Neuronal stem cell (in vitro differentiated cells): ENCODE measurements around the gene PRDM4. TPM values are rescaled to one million over a fixed set of nuclear protein-coding genes. Genes with fewer than 3 reads are reported as not detected.

Experiments
- DNase-seq: peaks from one replicate; pipeline ENCODE4 v3.0.0-alpha.2; 2013; ENCODE audit warnings: low spot score
- H2AFZ ChIP-seq: one replicate; pipeline ENCODE4 v1.6.1; 2013; ENCODE audit warnings: mild to moderate bottlenecking, low read length, inconsistent platforms
- H2AK5ac ChIP-seq: 2 replicates; pipeline ENCODE4 v1.6.1; 2013; ENCODE audit warnings: low read depth, mild to moderate bottlenecking, inconsistent platforms, low read length, moderate library complexity, mixed read lengths
- H2BK120ac ChIP-seq: 2 replicates; pipeline ENCODE4 v1.6.1; 2013; ENCODE audit warnings: low read depth, mild to moderate bottlenecking, inconsistent platforms, low read length, moderate library complexity, mixed read lengths
- H2BK12ac ChIP-seq: one replicate; pipeline ENCODE4 v1.6.1; 2013; ENCODE audit warnings: low read length, inconsistent platforms
- H2BK15ac ChIP-seq: 2 replicates; pipeline ENCODE4 v1.6.1; 2013; ENCODE audit warnings: mild to moderate bottlenecking, low read length, inconsistent platforms, mixed read lengths
- H2BK5ac ChIP-seq: one replicate; pipeline ENCODE4 v1.6.1; 2013; ENCODE audit warnings: inconsistent platforms, mild to moderate bottlenecking, low read length, moderate library complexity
- H3K14ac ChIP-seq: one replicate; pipeline ENCODE4 v1.6.1; 2013; ENCODE audit warnings: low read length, inconsistent platforms
- H3K18ac ChIP-seq: 2 replicates; pipeline ENCODE4 v1.6.1; 2013; ENCODE audit warnings: low read length, inconsistent platforms
- H3K23ac ChIP-seq: 2 replicates; pipeline ENCODE4 v1.6.1; 2013; ENCODE audit warnings: low read depth, mild to moderate bottlenecking, mixed read lengths, low read length, inconsistent platforms; ENCODE audit not compliant: poor library complexity
- H3K27ac ChIP-seq: replicated peaks from 3 replicates; pipeline ENCODE4 v1.5.1; 2013; ENCODE audit warnings: low read length, inconsistent platforms
- H3K27me3 ChIP-seq, 3 experiments: 2 replicates each; pipeline ENCODE4 v1.6.1; 2013; ENCODE audit warnings: low read length in 3 of 3, mild to moderate bottlenecking in 2 of 3, inconsistent platforms in 1 of 3, low read depth in 1 of 3, mixed read lengths in 1 of 3, moderate library complexity in 1 of 3; ENCODE audit not compliant: control insufficient read depth in 3 of 3, insufficient read depth in 3 of 3
- H3K36me3 ChIP-seq, 2 donors: replicated peaks in 1 of 2; 2 replicates each; pipeline ENCODE4 v1.6.1; 2013; ENCODE audit warnings: low read length in 2 of 2; ENCODE audit not compliant: control insufficient read depth in 2 of 2, insufficient read depth in 2 of 2
- H3K4ac ChIP-seq: 2 replicates; pipeline ENCODE4 v1.6.1; 2013; ENCODE audit warnings: inconsistent platforms, mild to moderate bottlenecking, low read length, moderate library complexity
- H3K4me1 ChIP-seq, 2 donors: 1 replicate in 1 of 2; 2 replicates in 1 of 2; pipeline ENCODE4 v1.6.1; 2013; ENCODE audit warnings: low read length in 2 of 2, low read depth in 1 of 2; ENCODE audit not compliant: control insufficient read depth in 2 of 2, insufficient read depth in 1 of 2
- H3K4me2 ChIP-seq: one replicate; pipeline ENCODE4 v1.6.1; 2013; ENCODE audit warnings: mild to moderate bottlenecking, low read length, inconsistent platforms; ENCODE audit not compliant: insufficient read depth, poor library complexity, severe bottlenecking
- H3K4me3 ChIP-seq, 2 donors: 2 replicates each; pipeline ENCODE4 v1.5.1; 2013; ENCODE audit warnings: low read length in 2 of 2, mild to moderate bottlenecking in 2 of 2, inconsistent platforms in 1 of 2, moderate library complexity in 1 of 2
- H3K79me1 ChIP-seq: one replicate; pipeline ENCODE4 v1.6.1; 2013; ENCODE audit warnings: low read depth, mild to moderate bottlenecking, inconsistent platforms, low read length, moderate library complexity
- H3K9ac ChIP-seq: one replicate; pipeline ENCODE4 v1.6.1; 2013; ENCODE audit warnings: mild to moderate bottlenecking, low read depth, low read length, inconsistent platforms; ENCODE audit not compliant: poor library complexity
- H3K9me3 ChIP-seq, 2 donors: replicated peaks in 1 of 2; 2 replicates each; pipeline versions ENCODE3 to v1.6.1; 2013; ENCODE audit warnings: low read length in 2 of 2, mild to moderate bottlenecking in 2 of 2, inconsistent platforms in 1 of 2, low read depth in 1 of 2, mixed read lengths in 1 of 2, moderate library complexity in 1 of 2; ENCODE audit not compliant: control insufficient read depth in 2 of 2, insufficient read depth in 1 of 2
- H4K8ac ChIP-seq: one replicate; pipeline ENCODE4 v1.6.1; 2013; ENCODE audit warnings: low read depth, mild to moderate bottlenecking, inconsistent platforms, low read length, moderate library complexity
- H4K91ac ChIP-seq: one replicate; pipeline ENCODE4 v1.6.1; 2013; ENCODE audit warnings: low read length, low read depth, mild to moderate bottlenecking, inconsistent platforms; ENCODE audit not compliant: poor library complexity
- WGBS, 2 donors: extraction: QIAGEN DNeasy Blood & Tissue Kit; methylation state at CpG; one replicate each; pipeline ENCODE4 v1.1.7; 2013; ENCODE audit warnings: missing lambda C conversion rate in 2 of 2, mixed read lengths in 1 of 2; ENCODE audit not compliant: insufficient read length in 2 of 2, insufficient replicate concordance in 1 of 2; ENCODE audit errors: extremely low coverage in 2 of 2; 5-methylcytosine and 5-hydroxymethylcytosine counted together
- polyA plus RNA-seq, 2 experiments: library from polyadenylated mRNA; stranded (reverse); fragments of 200-250 nt; gene quantifications; one replicate each; pipeline ENCODE4 v1.2.3, GENCODE V29; 2013

PRDM4 gene
- polyA plus RNA-seq (2013, experiment 1 of 2), result 13.1 TPM
- 13.2 TPM for polyA plus RNA-seq (2013, experiment 2 of 2)

- DNase-seq, result peak; percentile 94
- Histone ChIP-seq H2BK12ac (no peak within 1 kb of the TSS), H4K91ac (no peak within 1 kb of the TSS), H3K4me3 (peak within 1 kb of the TSS; percentile 65 to 97), H3K4me1 (peaks cover 3 to 10% of the 10 kb centered on the region in 2 donors), H3K4ac (no peak within 1 kb of the TSS), H3K18ac (peak within 1 kb of the TSS; percentile 91), H2BK5ac (no peak within 1 kb of the TSS), H2BK15ac (no peak within 1 kb of the TSS), H3K23ac (peak within 1 kb of the TSS; percentile 69), H3K79me1 (no peaks in the 10 kb centered on the region), H2BK120ac (no peak within 1 kb of the TSS), H3K36me3 (peaks cover 7 to 34% of the 10 kb centered on the region in 2 donors), H3K27me3 (peaks cover 0 to 19% (median 0%) of the 10 kb centered on the region in 3 experiments), H3K9ac (peak within 1 kb of the TSS; percentile 91), H3K9me3 (no peaks in the 10 kb centered on the region), H3K27ac (no peak within 1 kb of the TSS), H3K14ac (no peak within 1 kb of the TSS), H2AK5ac (peak within 1 kb of the TSS; percentile 42), H3K4me2 (peak within 1 kb of the TSS; percentile 87), H4K8ac (peak within 1 kb of the TSS; percentile 88), H2AFZ (peak within 1 kb of the TSS; percentile 99)
- no CpG with 5 or more reads among the region's 83 CpGs for WGBS, 2 donors
Observed at GRCh38 chr12:107760809-107761501, at the start of gene PRDM4. PRDM4 (minus strand) TSS chr12:107761137; CDS start chr12:107760515, 622 bp downstream.

GRCh38 chr12:107807471-107808150 is 46.7 kb upstream of the PRDM4 start:
- H3K9ac ChIP-seq, result no peak overlapping the region
- no peak overlapping the region for H4K91ac ChIP-seq
- H3K4ac ChIP-seq, result no peak overlapping the region
- H2BK12ac ChIP-seq, result no peak overlapping the region
- no peak overlapping the region for H3K4me2 ChIP-seq
- no peak overlapping the region for H2AFZ ChIP-seq
- H3K79me1 ChIP-seq, result peaks cover 2% of the 10 kb centered on the region
- no peak overlapping the region for H3K18ac ChIP-seq
- no peak overlapping the region for H3K27ac ChIP-seq
- no peak overlapping the region for H2BK5ac ChIP-seq
- no peaks in the 10 kb centered on the region for H3K4me1 ChIP-seq
- no peak overlapping the region for H3K23ac ChIP-seq
- no peak for DNase-seq
- H3K27me3 ChIP-seq, result peaks cover 0 to 18% (median 0%) of the 10 kb centered on the region in 3 experiments
- H2BK120ac ChIP-seq, result no peak overlapping the region
- no CpG with 5 or more reads among the region's 3 CpGs for WGBS, 2 donors
- H3K9me3 ChIP-seq, result no peaks in the 10 kb centered on the region
- no peak overlapping the region for H3K4me3 ChIP-seq
- no peak overlapping the region for H4K8ac ChIP-seq
- no peak overlapping the region for H3K14ac ChIP-seq
- H2AK5ac ChIP-seq, result no peak overlapping the region
- H3K36me3 ChIP-seq, result no peaks in the 10 kb centered on the region
- no peak overlapping the region for H2BK15ac ChIP-seq

- no peaks in the 10 kb centered on the region for H3K9me3 ChIP-seq
- no peak overlapping the region for H2BK120ac ChIP-seq
- H2AFZ ChIP-seq, result no peak overlapping the region
- no peak overlapping the region for H2BK5ac ChIP-seq
- peak overlapping the region; percentile 17 for H4K8ac ChIP-seq
- H2BK15ac ChIP-seq, result no peak overlapping the region
- H3K27ac ChIP-seq, result no peak overlapping the region
- H2BK12ac ChIP-seq, result no peak overlapping the region
- H3K4me2 ChIP-seq, result no peak overlapping the region
- no peak overlapping the region for H4K91ac ChIP-seq
- H3K27me3 ChIP-seq, result peaks cover 0 to 18% (median 0%) of the 10 kb centered on the region in 3 experiments
- no peak overlapping the region for H3K4me3 ChIP-seq
- peak overlapping the region; percentile 43 for H3K23ac ChIP-seq
- H3K14ac ChIP-seq, result peak overlapping the region; percentile 94
- H3K4ac ChIP-seq, result peak overlapping the region; percentile 53
- no CpG with 5 or more reads among the region's 22 CpGs for WGBS, 2 donors
- no peaks in the 10 kb centered on the region for H3K36me3 ChIP-seq
- H2AK5ac ChIP-seq, result peak overlapping the region; percentile 75
- H3K9ac ChIP-seq, result no peak overlapping the region
- H3K18ac ChIP-seq, result peak overlapping the region; percentile 76
- DNase-seq, result no peak
- peaks cover 2% of the 10 kb centered on the region for H3K79me1 ChIP-seq
- no peaks in the 10 kb centered on the region for H3K4me1 ChIP-seq
Observed at GRCh38 chr12:107805488-107806180, 44.7 kb upstream of the PRDM4 start.

GRCh38 chr12:107803092-107803491 is 42.2 kb upstream of the PRDM4 start:
- H2BK5ac ChIP-seq, result no peak overlapping the region
- no peak for DNase-seq
- H3K4me1 ChIP-seq, result no peaks in the 10 kb centered on the region
- no peak overlapping the region for H2BK12ac ChIP-seq
- H3K27me3 ChIP-seq, result peaks cover 0 to 22% (median 0%) of the 10 kb centered on the region in 3 experiments
- no CpG with 5 or more reads among the region's 3 CpGs for WGBS, 2 donors
- H3K4ac ChIP-seq, result no peak overlapping the region
- H2BK120ac ChIP-seq, result no peak overlapping the region
- H2AK5ac ChIP-seq, result no peak overlapping the region
- H2BK15ac ChIP-seq, result no peak overlapping the region
- H3K4me2 ChIP-seq, result no peak overlapping the region
- no peak overlapping the region for H3K18ac ChIP-seq
- H3K9ac ChIP-seq, result no peak overlapping the region
- H2AFZ ChIP-seq, result no peak overlapping the region
- H3K9me3 ChIP-seq, result no peaks in the 10 kb centered on the region
- no peak overlapping the region for H3K14ac ChIP-seq
- H3K79me1 ChIP-seq, result peaks cover 2% of the 10 kb centered on the region
- no peak overlapping the region for H3K4me3 ChIP-seq
- no peak overlapping the region for H4K8ac ChIP-seq
- no peak overlapping the region for H4K91ac ChIP-seq
- H3K36me3 ChIP-seq, result no peaks in the 10 kb centered on the region
- no peak overlapping the region for H3K23ac ChIP-seq
- no peak overlapping the region for H3K27ac ChIP-seq
